RWPE2 (cell line): ENCODE data around the gene KRT24.

Experiments used
- ATAC-seq: fragments of 200-7000 bp; cut with Tn5 transposase; 3 replicates; pipeline ENCODE4 v1.9.1; 2021; ENCODE audit warnings: low read depth
- DNase-seq: peaks from one replicate; pipeline ENCODE4 v3.0.0-alpha.2; 2020; ENCODE audit warnings: low spot score
- H3K27ac ChIP-seq: fragments of 450-650 bp; 2 replicates; pipeline ENCODE4 v1.5.1; 2017; ENCODE audit warnings: mild to moderate bottlenecking; ENCODE audit not compliant: poor library complexity, severe bottlenecking
- H3K27me3 ChIP-seq: fragments of 250-450 bp; sonication (Bioruptor Pico); 2 replicates; pipeline ENCODE4 v1.5.1; 2021; ENCODE audit warnings: mild to moderate bottlenecking, moderate library complexity; ENCODE audit not compliant: insufficient read depth, poor library complexity, severe bottlenecking
- H3K36me3 ChIP-seq: fragments of 250-450 bp; sonication (Bioruptor Pico); 2 replicates; pipeline ENCODE4 v1.5.1; 2020; ENCODE audit warnings: low read depth, mild to moderate bottlenecking, moderate library complexity
- H3K4me1 ChIP-seq: fragments of 250-450 bp; sonication (Bioruptor Pico); 2 replicates; pipeline ENCODE4 v1.5.1; 2021; ENCODE audit warnings: mild to moderate bottlenecking, moderate library complexity; ENCODE audit not compliant: insufficient read depth, poor library complexity, severe bottlenecking
- H3K4me3 ChIP-seq: fragments of 250-450 bp; sonication (Bioruptor Pico); 2 replicates; pipeline ENCODE4 v1.5.1; 2021; ENCODE audit warnings: mild to moderate bottlenecking, moderate library complexity; ENCODE audit not compliant: severe bottlenecking
- H3K9me3 ChIP-seq: fragments of 250-450 bp; sonication (Bioruptor Pico); 2 replicates; pipeline ENCODE4 v1.5.1; 2021; ENCODE audit warnings: mild to moderate bottlenecking, moderate library complexity; ENCODE audit not compliant: severe bottlenecking
- TF ChIP-seq, protein P1 (sequence below): fragments of 450-650 bp; IDR thresholded peaks from one replicate; pipeline ENCODE4 v1.5.1; 2017; ENCODE audit warnings: mild to moderate bottlenecking, moderate library complexity; ENCODE audit not compliant: poor library complexity, severe bottlenecking

KRT24 gene

DNA sequence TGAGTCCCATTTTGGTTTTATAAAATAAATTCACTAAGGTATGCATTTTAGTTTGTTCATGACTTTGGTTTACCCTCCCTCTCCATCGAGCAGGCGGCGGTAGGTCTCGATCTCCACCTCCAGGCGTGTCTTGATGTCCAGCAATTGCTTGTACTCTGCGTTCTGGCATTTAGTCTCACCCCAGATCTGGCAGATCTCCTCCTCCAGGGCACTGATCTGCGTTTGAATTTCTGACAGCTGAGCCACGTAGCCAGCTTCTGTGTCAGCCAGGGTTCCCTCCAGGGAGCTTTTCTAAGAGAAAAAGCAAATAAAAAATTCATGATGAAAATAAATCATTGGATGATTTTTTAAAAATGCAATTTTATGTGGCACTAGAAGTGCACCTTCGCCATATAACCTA, 4.2 kb downstream of the KRT24 start:
- no peaks in the 10 kb centered on the region for H3K4me1 ChIP-seq
- peaks cover 5% of the 10 kb centered on the region for H3K27me3 ChIP-seq
- DNase-seq (no peak), ATAC-seq (no peak)
- no peaks in the 10 kb centered on the region for H3K36me3 ChIP-seq
- no peak overlapping the region for H3K4me3 ChIP-seq
- no peaks in the 10 kb centered on the region for H3K9me3 ChIP-seq
- TF ChIP-seq, protein P1, sequence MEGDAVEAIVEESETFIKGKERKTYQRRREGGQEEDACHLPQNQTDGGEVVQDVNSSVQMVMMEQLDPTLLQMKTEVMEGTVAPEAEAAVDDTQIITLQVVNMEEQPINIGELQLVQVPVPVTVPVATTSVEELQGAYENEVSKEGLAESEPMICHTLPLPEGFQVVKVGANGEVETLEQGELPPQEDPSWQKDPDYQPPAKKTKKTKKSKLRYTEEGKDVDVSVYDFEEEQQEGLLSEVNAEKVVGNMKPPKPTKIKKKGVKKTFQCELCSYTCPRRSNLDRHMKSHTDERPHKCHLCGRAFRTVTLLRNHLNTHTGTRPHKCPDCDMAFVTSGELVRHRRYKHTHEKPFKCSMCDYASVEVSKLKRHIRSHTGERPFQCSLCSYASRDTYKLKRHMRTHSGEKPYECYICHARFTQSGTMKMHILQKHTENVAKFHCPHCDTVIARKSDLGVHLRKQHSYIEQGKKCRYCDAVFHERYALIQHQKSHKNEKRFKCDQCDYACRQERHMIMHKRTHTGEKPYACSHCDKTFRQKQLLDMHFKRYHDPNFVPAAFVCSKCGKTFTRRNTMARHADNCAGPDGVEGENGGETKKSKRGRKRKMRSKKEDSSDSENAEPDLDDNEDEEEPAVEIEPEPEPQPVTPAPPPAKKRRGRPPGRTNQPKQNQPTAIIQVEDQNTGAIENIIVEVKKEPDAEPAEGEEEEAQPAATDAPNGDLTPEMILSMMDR = no peak
- H3K27ac ChIP-seq = no peak overlapping the region

DNA sequence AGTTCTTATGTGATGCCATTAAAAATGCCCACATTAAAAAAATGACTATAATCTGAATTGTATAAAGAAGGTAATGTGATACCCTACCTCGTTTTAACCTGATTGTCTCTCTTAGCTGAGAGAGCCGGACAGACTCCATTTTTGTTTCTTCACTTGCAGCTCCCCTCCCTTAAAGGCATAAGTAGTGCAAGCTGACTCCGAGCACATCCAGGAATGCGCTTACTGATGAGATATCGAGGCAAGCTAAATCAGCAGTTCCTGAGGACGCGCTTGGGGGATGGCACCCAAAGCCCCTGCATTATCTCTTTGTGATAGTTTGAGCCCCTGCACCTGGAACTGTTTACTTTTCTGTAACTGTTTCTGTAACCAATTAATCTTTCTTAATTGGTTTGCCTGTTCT, 6.3 kb downstream of the KRT24 start:
- Histone ChIP-seq H3K36me3 (no peaks in the 10 kb centered on the region), H3K27me3 (peaks cover 5% of the 10 kb centered on the region), H3K27ac (no peak overlapping the region), H3K4me1 (no peaks in the 10 kb centered on the region), H3K4me3 (no peak overlapping the region), H3K9me3 (no peaks in the 10 kb centered on the region)
- TF ChIP-seq, protein P1 = no peak
- DNase-seq (no peak), ATAC-seq (no peak)

DNA sequence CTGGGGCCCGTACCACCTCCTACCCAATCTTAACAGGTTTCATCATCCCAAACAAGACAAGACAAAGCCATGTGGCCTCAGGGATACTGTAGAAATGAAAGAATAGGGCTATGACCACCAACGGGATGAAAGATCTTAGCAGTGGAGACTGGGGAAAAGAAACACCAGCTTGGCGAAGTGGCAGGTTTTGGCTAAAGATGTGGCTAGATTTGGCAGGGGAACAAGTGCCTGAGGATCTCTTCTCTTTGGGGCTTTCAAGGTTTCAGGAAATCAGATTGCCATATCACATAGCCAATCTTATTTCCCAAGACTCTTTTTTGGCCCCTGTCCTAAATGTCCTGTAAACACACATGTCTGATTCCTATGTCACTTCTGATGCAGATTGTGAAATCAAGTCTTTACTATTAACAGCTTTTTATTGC, 6.9 kb downstream of the KRT24 start:
- DNase-seq (no peak), ATAC-seq (peak; percentile 31; the same call in 2 of the 3 replicates)
- peaks cover 5% of the 10 kb centered on the region for H3K27me3 ChIP-seq
- no peak overlapping the region for H3K27ac ChIP-seq
- H3K4me1 ChIP-seq = no peaks in the 10 kb centered on the region
- no peak overlapping the region for H3K4me3 ChIP-seq
- TF ChIP-seq, protein P1 = no peak
- no peaks in the 10 kb centered on the region for H3K36me3 ChIP-seq
- H3K9me3 ChIP-seq = no peaks in the 10 kb centered on the region

DNA sequence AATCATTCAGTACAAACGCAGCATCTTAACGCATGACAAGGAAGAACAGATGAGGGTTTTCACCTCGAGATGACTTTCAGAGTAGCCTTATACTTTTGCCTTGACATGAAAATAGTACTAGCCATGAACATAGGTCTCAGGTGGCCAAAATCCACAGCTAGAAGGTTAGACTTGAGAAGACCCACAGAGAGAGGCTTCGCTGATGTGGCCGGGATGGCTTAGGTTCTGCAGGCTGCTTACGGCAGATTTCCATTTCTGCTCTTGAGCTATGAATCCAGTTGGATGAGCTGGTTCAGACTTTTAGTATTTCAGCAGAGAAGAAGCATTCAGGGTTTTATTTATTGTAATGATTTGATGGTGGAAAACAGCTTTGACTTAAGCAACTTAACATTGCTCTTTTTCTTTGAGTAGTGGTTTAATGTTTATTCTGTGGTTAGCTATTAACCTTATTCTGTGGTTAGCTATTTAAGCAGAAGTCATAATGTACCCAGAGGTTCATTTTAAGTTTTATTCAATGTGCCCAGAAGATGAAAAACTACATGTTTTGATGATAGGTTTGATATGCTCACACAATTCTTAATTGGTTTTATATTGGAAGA, 7.6 kb downstream of the KRT24 start:
- Histone ChIP-seq H3K9me3 (no peaks in the 10 kb centered on the region), H3K4me3 (no peak overlapping the region), H3K4me1 (no peaks in the 10 kb centered on the region), H3K36me3 (no peaks in the 10 kb centered on the region), H3K27ac (no peak overlapping the region), H3K27me3 (peaks cover 5% of the 10 kb centered on the region)
- TF ChIP-seq, protein P1 = no peak
- no peak for DNase-seq
- no peak for ATAC-seq

DNA sequence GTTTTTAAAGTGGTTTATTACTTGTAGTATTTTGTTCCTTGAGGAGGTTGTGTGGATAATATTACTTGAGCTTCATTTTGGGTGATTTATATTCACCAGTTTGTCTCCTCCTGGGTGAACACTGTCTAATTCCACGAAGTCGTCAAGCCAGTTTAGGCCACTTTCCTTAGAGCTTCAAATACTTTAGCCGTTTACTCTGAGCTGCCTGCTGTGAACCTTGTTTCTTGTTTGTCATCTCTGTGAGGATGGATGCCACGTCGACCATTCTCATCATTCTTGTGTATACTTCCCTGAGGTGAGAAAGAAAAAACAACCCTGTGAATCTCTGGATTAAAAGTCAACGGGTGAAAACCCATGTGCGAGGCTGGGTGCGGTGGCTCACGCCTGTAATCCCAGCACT, 9.0 kb downstream of the KRT24 start:
- peaks cover 5% of the 10 kb centered on the region for H3K27me3 ChIP-seq
- H3K36me3 ChIP-seq = no peaks in the 10 kb centered on the region
- H3K27ac ChIP-seq = no peak overlapping the region
- ATAC-seq (no peak), DNase-seq (no peak)
- H3K4me1 ChIP-seq = no peaks in the 10 kb centered on the region
- TF ChIP-seq, protein P1 = no peak
- H3K9me3 ChIP-seq = no peaks in the 10 kb centered on the region
- no peak overlapping the region for H3K4me3 ChIP-seq
